Endothelial cell (in vitro differentiated cells): ENCODE measurements around the gene CGA. TPM values are rescaled to one million over a fixed set of nuclear protein-coding genes. Genes with fewer than 3 reads are reported as not detected.

Source experiments
- DNase-seq: peaks from one replicate; pipeline ENCODE4 v3.0.0; 2021; ENCODE audit warnings: low spot score
- H3K27ac Mint-ChIP-seq: one replicate; pipeline ENCODE4 v1.8.0; 2021; ENCODE audit warnings: mixed read lengths, inconsistent platforms; ENCODE audit not compliant: unreplicated experiment
- H3K27me3 Mint-ChIP-seq: one replicate; pipeline ENCODE4 v1.8.0; 2021; ENCODE audit warnings: mild to moderate bottlenecking, moderate library complexity, mixed read lengths, inconsistent platforms; ENCODE audit not compliant: unreplicated experiment
- H3K36me3 Mint-ChIP-seq: one replicate; pipeline ENCODE4 v1.8.0; 2021; ENCODE audit warnings: mild to moderate bottlenecking, low read depth, mixed read lengths, inconsistent platforms; ENCODE audit not compliant: unreplicated experiment
- H3K4me1 Mint-ChIP-seq: one replicate; pipeline ENCODE4 v1.8.0; 2021; ENCODE audit warnings: mild to moderate bottlenecking, mixed read lengths, inconsistent platforms; ENCODE audit not compliant: unreplicated experiment
- H3K4me3 Mint-ChIP-seq: one replicate; pipeline ENCODE4 v1.8.0; 2021; ENCODE audit warnings: mild to moderate bottlenecking, mixed read lengths, inconsistent platforms; ENCODE audit not compliant: unreplicated experiment
- H3K9me3 Mint-ChIP-seq: one replicate; pipeline ENCODE4 v1.8.0; 2021; ENCODE audit warnings: mixed read lengths, inconsistent platforms; ENCODE audit not compliant: unreplicated experiment
- CTCF ChIP-seq: fragments of 200-600 bp; sonication (generic); IDR thresholded peaks from one replicate; pipeline ENCODE4 v1.5.0; 2021; ENCODE audit warnings: antibody characterized with exemption; ENCODE audit not compliant: unreplicated experiment
- total RNA-seq: library from RNA; stranded (reverse); fragmentation: NEBNext Ultra II Directional; extraction: Animal tissue kit (Norgen Biotek cat#: 25700); gene quantifications from one replicate; pipeline ENCODE4 v1.2.1, GENCODE V29; 2021; ENCODE audit not compliant: unreplicated experiment

Gene CGA
- total RNA-seq, 1 donor from 2014 or later = not detected

GRCh38 chr6:87101067-87101466 is 6.2 kb upstream of the CGA start:
- Mint-ChIP-seq H3K4me3 (no peak overlapping the region), H3K36me3 (no peaks in the 10 kb centered on the region), H3K4me1 (peaks cover 5% of the 10 kb centered on the region)

GRCh38 chr6:87100216-87100615 is 5.3 kb upstream of the CGA start:
- no peak overlapping the region for H3K27ac Mint-ChIP-seq

More at GRCh38 chr6:87101067-87101466, 6.2 kb upstream of the CGA start:
- Mint-ChIP-seq H3K27me3 (peaks cover 1% of the 10 kb centered on the region), H3K9me3 (no peaks in the 10 kb centered on the region), H3K27ac (no peak overlapping the region)
- DNase-seq = no peak
- TF ChIP-seq CTCF = no peak

GRCh38 chr6:87099472-87099871 is 4.6 kb upstream of the CGA start:
- H3K27ac Mint-ChIP-seq = no peak overlapping the region
- no peak for TF ChIP-seq CTCF
- H3K27me3 Mint-ChIP-seq = peaks cover 1% of the 10 kb centered on the region
- H3K9me3 Mint-ChIP-seq = no peaks in the 10 kb centered on the region
- H3K4me1 Mint-ChIP-seq = peaks cover 5% of the 10 kb centered on the region
- DNase-seq = no peak
- no peaks in the 10 kb centered on the region for H3K36me3 Mint-ChIP-seq
- H3K4me3 Mint-ChIP-seq = no peak overlapping the region

More at GRCh38 chr6:87100216-87100615, 5.3 kb upstream of the CGA start:
- TF ChIP-seq CTCF = no peak
- DNase-seq = no peak
- H3K9me3 Mint-ChIP-seq = no peaks in the 10 kb centered on the region
- peaks cover 5% of the 10 kb centered on the region for H3K4me1 Mint-ChIP-seq
- no peaks in the 10 kb centered on the region for H3K36me3 Mint-ChIP-seq
- H3K27me3 Mint-ChIP-seq = peaks cover 1% of the 10 kb centered on the region
- H3K4me3 Mint-ChIP-seq = no peak overlapping the region

- no peak overlapping the region for H3K27ac Mint-ChIP-seq
- no peaks in the 10 kb centered on the region for H3K36me3 Mint-ChIP-seq
- peaks cover 3% of the 10 kb centered on the region for H3K27me3 Mint-ChIP-seq
- no peaks in the 10 kb centered on the region for H3K9me3 Mint-ChIP-seq
- H3K4me1 Mint-ChIP-seq = peaks cover 5% of the 10 kb centered on the region
- no peak for DNase-seq
- H3K4me3 Mint-ChIP-seq = no peak overlapping the region
- no peak for TF ChIP-seq CTCF
Measured at GRCh38 chr6:87094576-87094975, 330 bp downstream of the CGA start.

GRCh38 chr6:87093651-87094050 is 1.3 kb downstream of the CGA start:
- Mint-ChIP-seq H3K27ac (no peak overlapping the region), H3K36me3 (no peaks in the 10 kb centered on the region), H3K27me3 (peaks cover 3% of the 10 kb centered on the region), H3K4me3 (no peak overlapping the region), H3K4me1 (no peaks in the 10 kb centered on the region), H3K9me3 (no peaks in the 10 kb centered on the region)
- no peak for DNase-seq
- TF ChIP-seq CTCF = no peak
